Astrocyte (in vitro differentiated cells and primary cell): ENCODE measurements around the gene ZBTB7C. TPM values are rescaled to one million over a fixed set of nuclear protein-coding genes. Genes with fewer than 3 reads are reported as not detected.

Experiments
- DNase-seq: peaks from one replicate; pipeline ENCODE4 v3.0.0-alpha.2; 2010; ENCODE audit warnings: low read depth
- FAIRE-seq: peaks from 2 replicates; lab custom pipeline; 2011; peaks lifted over from hg19 to GRCh38; lab: Jason Lieb, UNC
- H2AFZ ChIP-seq: 2 replicates; pipeline ENCODE4 v1.6.0; 2012; ENCODE audit warnings: low read depth, low read length, inconsistent platforms
- H3K27ac ChIP-seq: 2 replicates; pipeline ENCODE4 v1.5.1; 2011; ENCODE audit warnings: low read depth, low read length, inconsistent platforms
- H3K27me3 ChIP-seq: 2 replicates; pipeline ENCODE4 v1.6.0; 2011; ENCODE audit warnings: low read length, inconsistent platforms; ENCODE audit not compliant: insufficient read depth
- H3K36me3 ChIP-seq: 2 replicates; pipeline ENCODE4 v1.5.1; 2011; ENCODE audit warnings: low read length, inconsistent platforms; ENCODE audit not compliant: insufficient read depth
- H3K4me1 ChIP-seq: 2 replicates; pipeline ENCODE4 v1.5.1; 2011; ENCODE audit warnings: low read length, inconsistent platforms; ENCODE audit not compliant: insufficient read depth
- H3K4me2 ChIP-seq: 2 replicates; pipeline ENCODE4 v1.6.0; 2012; ENCODE audit warnings: low read length, inconsistent platforms
- H3K4me3 ChIP-seq: 2 replicates; pipeline ENCODE4 v1.5.1; 2011; ENCODE audit warnings: low read depth, mild to moderate bottlenecking, low read length, inconsistent platforms; ENCODE audit not compliant: insufficient read depth
- H3K79me2 ChIP-seq: 2 replicates; pipeline ENCODE4 v1.6.0; 2012; ENCODE audit warnings: mild to moderate bottlenecking, low read length, inconsistent platforms; ENCODE audit not compliant: insufficient read depth
- H3K9ac ChIP-seq: 2 replicates; pipeline ENCODE4 v1.6.0; 2012; ENCODE audit warnings: mild to moderate bottlenecking, low read length, inconsistent platforms
- H3K9me3 ChIP-seq: 2 replicates; pipeline ENCODE4 v1.5.1; 2012; ENCODE audit warnings: low read depth, mild to moderate bottlenecking, low read length, inconsistent platforms; ENCODE audit not compliant: insufficient read depth
- H4K20me1 ChIP-seq: 2 replicates; pipeline ENCODE4 v1.6.0; 2012; ENCODE audit warnings: low read length, inconsistent platforms; ENCODE audit not compliant: insufficient read depth
- H3K27ac Mint-ChIP-seq: one replicate; pipeline ENCODE4 v1.8.0; 2021; ENCODE audit warnings: mild to moderate bottlenecking, mixed read lengths; ENCODE audit not compliant: unreplicated experiment
- H3K27me3 Mint-ChIP-seq: one replicate; pipeline ENCODE4 v1.8.0; 2021; ENCODE audit warnings: low read depth, mixed read lengths; ENCODE audit not compliant: unreplicated experiment
- H3K36me3 Mint-ChIP-seq: one replicate; pipeline ENCODE4 v1.8.0; 2021; ENCODE audit warnings: low read depth, mixed read lengths; ENCODE audit not compliant: unreplicated experiment
- H3K4me1 Mint-ChIP-seq: one replicate; pipeline ENCODE4 v1.8.0; 2021; ENCODE audit warnings: low read depth, mixed read lengths; ENCODE audit not compliant: unreplicated experiment
- H3K4me3 Mint-ChIP-seq: one replicate; pipeline ENCODE4 v1.8.0; 2021; ENCODE audit warnings: mild to moderate bottlenecking, moderate library complexity, mixed read lengths; ENCODE audit not compliant: unreplicated experiment
- H3K9me3 Mint-ChIP-seq: one replicate; pipeline ENCODE4 v1.8.0; 2021; ENCODE audit warnings: mild to moderate bottlenecking, mixed read lengths; ENCODE audit not compliant: unreplicated experiment
- EZH2 ChIP-seq: IDR thresholded peaks from 2 replicates; pipeline ENCODE4 v1.6.1; 2012; ENCODE audit warnings: mild to moderate bottlenecking, low read length, inconsistent platforms; ENCODE audit not compliant: insufficient read depth
- total RNA-seq: library from RNA; stranded (reverse); gene quantifications from 2 replicates; pipeline ENCODE4 v1.2.1, GENCODE V29; 2021
- TF ChIP-seq, protein P1 (sequence below): IDR thresholded peaks from 2 replicates; pipeline ENCODE4 v1.5.1; 2011; ENCODE audit warnings: low read depth, mild to moderate bottlenecking, inconsistent platforms, low read length, moderate library complexity; ENCODE audit not compliant: insufficient read depth

The ZBTB7C gene
- total RNA-seq, 1 donor from 2014 or later = 1.0 TPM

- Histone ChIP-seq H3K79me2 (no peaks in the 10 kb centered on the region), H3K4me3 (no peak overlapping the region), H3K4me1 (peaks cover 13% of the 10 kb centered on the region), H2AFZ (no peak overlapping the region), H3K27ac (no peak overlapping the region), H3K9me3 (no peaks in the 10 kb centered on the region), H3K27me3 (no peaks in the 10 kb centered on the region), H3K4me2 (peak overlapping the region; percentile 4), H3K9ac (no peak overlapping the region), H4K20me1 (no peaks in the 10 kb centered on the region), H3K36me3 (no peaks in the 10 kb centered on the region)
- Mint-ChIP-seq H3K27ac (no peak overlapping the region), H3K4me3 (no peak overlapping the region), H3K27me3 (peaks cover 36% of the 10 kb centered on the region), H3K36me3 (no peaks in the 10 kb centered on the region), H3K4me1 (peaks cover 24% of the 10 kb centered on the region), H3K9me3 (no peaks in the 10 kb centered on the region)
- TF ChIP-seq, protein P1, sequence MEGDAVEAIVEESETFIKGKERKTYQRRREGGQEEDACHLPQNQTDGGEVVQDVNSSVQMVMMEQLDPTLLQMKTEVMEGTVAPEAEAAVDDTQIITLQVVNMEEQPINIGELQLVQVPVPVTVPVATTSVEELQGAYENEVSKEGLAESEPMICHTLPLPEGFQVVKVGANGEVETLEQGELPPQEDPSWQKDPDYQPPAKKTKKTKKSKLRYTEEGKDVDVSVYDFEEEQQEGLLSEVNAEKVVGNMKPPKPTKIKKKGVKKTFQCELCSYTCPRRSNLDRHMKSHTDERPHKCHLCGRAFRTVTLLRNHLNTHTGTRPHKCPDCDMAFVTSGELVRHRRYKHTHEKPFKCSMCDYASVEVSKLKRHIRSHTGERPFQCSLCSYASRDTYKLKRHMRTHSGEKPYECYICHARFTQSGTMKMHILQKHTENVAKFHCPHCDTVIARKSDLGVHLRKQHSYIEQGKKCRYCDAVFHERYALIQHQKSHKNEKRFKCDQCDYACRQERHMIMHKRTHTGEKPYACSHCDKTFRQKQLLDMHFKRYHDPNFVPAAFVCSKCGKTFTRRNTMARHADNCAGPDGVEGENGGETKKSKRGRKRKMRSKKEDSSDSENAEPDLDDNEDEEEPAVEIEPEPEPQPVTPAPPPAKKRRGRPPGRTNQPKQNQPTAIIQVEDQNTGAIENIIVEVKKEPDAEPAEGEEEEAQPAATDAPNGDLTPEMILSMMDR = no peak
- TF ChIP-seq EZH2 = no peak
- FAIRE-seq (no peak), DNase-seq (no peak)
Measured at GRCh38 chr18:48033790-48034650, 375.2 kb downstream of the ZBTB7C start.

DNA sequence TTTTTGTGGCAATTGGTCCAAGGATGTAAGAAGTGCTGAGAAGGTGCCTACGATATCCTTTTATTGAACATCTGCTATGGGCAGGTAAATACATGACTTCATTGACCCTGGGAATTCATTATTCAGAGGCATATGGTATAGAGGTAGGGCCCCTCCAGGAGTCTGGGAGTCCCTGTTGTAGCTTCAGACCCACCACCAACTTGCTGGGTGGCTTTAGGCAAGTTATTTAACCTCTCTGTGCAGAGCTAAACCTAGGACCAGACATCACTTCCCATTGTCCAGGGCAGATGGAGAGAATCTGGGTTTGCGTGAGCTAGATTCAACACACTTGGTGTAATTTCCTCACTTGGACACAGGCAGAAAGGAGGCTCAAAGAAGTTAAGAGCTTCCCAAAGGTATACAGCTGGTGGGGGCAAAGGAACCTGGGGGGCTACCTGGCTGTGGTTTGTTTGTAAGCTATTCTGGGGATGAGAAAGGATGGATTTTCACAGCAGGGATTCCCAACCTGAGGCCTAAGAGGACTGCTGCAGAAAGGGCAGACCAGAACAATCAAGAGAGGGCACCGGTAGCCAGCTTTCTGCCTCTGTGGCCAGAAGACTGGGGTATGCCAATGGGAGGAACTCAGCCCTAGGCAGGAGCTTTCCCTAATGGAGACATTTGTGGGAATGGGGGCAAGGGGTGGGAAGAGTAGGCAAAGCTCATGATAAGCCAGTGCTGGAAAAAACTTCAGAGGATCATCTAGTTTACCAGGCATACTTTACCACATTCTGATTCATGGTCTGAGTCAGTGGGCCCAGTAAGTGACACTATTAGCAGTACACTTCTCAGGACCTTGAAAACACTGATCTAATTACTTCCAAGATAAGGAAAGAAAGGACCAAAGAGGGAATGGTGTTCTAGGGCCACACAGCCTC, 376.1 kb downstream of the ZBTB7C start:
- Histone ChIP-seq H3K36me3 (no peaks in the 10 kb centered on the region), H3K9me3 (no peaks in the 10 kb centered on the region), H2AFZ (no peak overlapping the region), H3K9ac (no peak overlapping the region), H3K27me3 (no peaks in the 10 kb centered on the region), H3K4me3 (no peak overlapping the region), H3K79me2 (no peaks in the 10 kb centered on the region), H3K4me2 (peak overlapping the region; percentile 4), H3K4me1 (peaks cover 13% of the 10 kb centered on the region), H4K20me1 (no peaks in the 10 kb centered on the region), H3K27ac (no peak overlapping the region)
- peaks cover 37% of the 10 kb centered on the region for H3K27me3 Mint-ChIP-seq
- DNase-seq (peak; percentile 84), FAIRE-seq (peak; percentile 67)
- no peak overlapping the region for H3K4me3 Mint-ChIP-seq
- no peak for TF ChIP-seq EZH2
- TF ChIP-seq, protein P1 = no peak
- H3K4me1 Mint-ChIP-seq = peaks cover 24% of the 10 kb centered on the region
- H3K9me3 Mint-ChIP-seq = peaks cover 1% of the 10 kb centered on the region
- H3K36me3 Mint-ChIP-seq = no peaks in the 10 kb centered on the region
- H3K27ac Mint-ChIP-seq = peak overlapping the region; percentile 60
